Measurements from ENCODE around the gene RDX. TPM values are rescaled to one million over a fixed set of nuclear protein-coding genes. Genes with fewer than 3 reads are reported as not detected.
"Not testable (repeated sequence)": the region's sequence is repeated elsewhere in the genome, so short reads cannot be mapped to it uniquely, and the experiment has no call there.

RDX gene
- total RNA-seq, 1 experiment from 2014 or later: 132 TPM

- Mint-ChIP-seq H3K27me3 (ENCODE audit: insufficient read depth, unreplicated experiment) (no peaks in the 10 kb centered on the region), H3K27ac (ENCODE audit: low read depth, unreplicated experiment) (no peak overlapping the region), H3K4me3 (ENCODE audit: unreplicated experiment) (no peak overlapping the region), H3K4me1 (ENCODE audit: insufficient read depth, unreplicated experiment) (peaks cover 10% of the 10 kb centered on the region), H3K9me3 (ENCODE audit: unreplicated experiment) (no peaks in the 10 kb centered on the region), H3K36me3 (ENCODE audit: insufficient read depth, unreplicated experiment) (peaks cover 6% of the 10 kb centered on the region)
- intact Hi-C loops (cut with micrococcal nuclease): no loop called here
- ChIA-PET POLR2A (no interaction called here), CTCF (interaction anchor here (0.6 to 1.0 kb wide), 2 partner anchors 216 to 937 kb away, joined by 3 read pairs; no protein-coding TSS in a partner anchor)
- TF ChIP-seq CTCF (IDR thresholded peaks at IDR 0.05; ENCODE audit: unreplicated experiment): no peak
- no TSS peak for BruUV-seq (replicated peaks)
- DNase-seq (ENCODE audit: unreplicated experiment): no peak
Observed at GRCh38 chr11:110219006-110219785, 77.2 kb downstream of the RDX start.

- H3K27me3 Mint-ChIP-seq (ENCODE audit: insufficient read depth, unreplicated experiment): no peaks in the 10 kb centered on the region
- peaks cover 10% of the 10 kb centered on the region for H3K4me1 Mint-ChIP-seq (ENCODE audit: insufficient read depth, unreplicated experiment)
- no peaks in the 10 kb centered on the region for H3K9me3 Mint-ChIP-seq (ENCODE audit: unreplicated experiment)
- intact Hi-C loops (cut with micrococcal nuclease): no loop called here
- no peak overlapping the region for H3K27ac Mint-ChIP-seq (ENCODE audit: low read depth, unreplicated experiment)
- peaks cover 6% of the 10 kb centered on the region for H3K36me3 Mint-ChIP-seq (ENCODE audit: insufficient read depth, unreplicated experiment)
- DNase-seq (ENCODE audit: unreplicated experiment): no peak
- BruUV-seq (replicated peaks): no TSS peak
- TF ChIP-seq CTCF (IDR thresholded peaks at IDR 0.05; ENCODE audit: unreplicated experiment): no peak
- CTCF ChIA-PET: interaction anchor here (1.0 kb wide), 1 partner anchor 17 kb away, joined by 3 read pairs; no protein-coding TSS in a partner anchor
- H3K4me3 Mint-ChIP-seq (ENCODE audit: unreplicated experiment): no peak overlapping the region
- POLR2A ChIA-PET: no interaction called here
Observed at GRCh38 chr11:110217936-110218335, 78.5 kb downstream of the RDX start.

GRCh38 chr11:110217223-110217877 is 79.1 kb downstream of the RDX start:
- TF ChIP-seq CTCF (IDR thresholded peaks at IDR 0.05; ENCODE audit: unreplicated experiment): no peak
- peaks cover 10% of the 10 kb centered on the region for H3K4me1 Mint-ChIP-seq (ENCODE audit: insufficient read depth, unreplicated experiment)
- H3K4me3 Mint-ChIP-seq (ENCODE audit: unreplicated experiment): no peak overlapping the region
- H3K27ac Mint-ChIP-seq (ENCODE audit: low read depth, unreplicated experiment): no peak overlapping the region
- BruUV-seq (replicated peaks): no TSS peak
- no peaks in the 10 kb centered on the region for H3K9me3 Mint-ChIP-seq (ENCODE audit: unreplicated experiment)
- H3K36me3 Mint-ChIP-seq (ENCODE audit: insufficient read depth, unreplicated experiment): peaks cover 6% of the 10 kb centered on the region
- no peak for DNase-seq (ENCODE audit: unreplicated experiment)
- ChIA-PET CTCF (interaction anchor here (1.0 to 1.2 kb wide), 3 partner anchors 16 to 32 kb away, joined by 3 to 5 read pairs (median 4); no protein-coding TSS in a partner anchor), POLR2A (interaction anchor here (0.7 to 0.9 kb wide), 2 partner anchors 19 to 29 kb away, joined by 3 read pairs; no protein-coding TSS in a partner anchor)
- intact Hi-C loops (cut with micrococcal nuclease): no loop called here
- H3K27me3 Mint-ChIP-seq (ENCODE audit: insufficient read depth, unreplicated experiment): no peaks in the 10 kb centered on the region

- H3K9me3 Mint-ChIP-seq (ENCODE audit: unreplicated experiment); BruUV-seq (replicated peaks); CTCF ChIA-PET; DNase-seq (ENCODE audit: unreplicated experiment); POLR2A ChIA-PET; H3K4me1 Mint-ChIP-seq (ENCODE audit: insufficient read depth, unreplicated experiment); H3K27ac Mint-ChIP-seq (ENCODE audit: low read depth, unreplicated experiment); H3K27me3 Mint-ChIP-seq (ENCODE audit: insufficient read depth, unreplicated experiment); H3K36me3 Mint-ChIP-seq (ENCODE audit: insufficient read depth, unreplicated experiment): not testable (repeated sequence)
- intact Hi-C loops (cut with micrococcal nuclease): loop anchor here (10.0 kb wide), 1 partner anchor 355 kb away; no protein-coding TSS in a partner anchor
- peak overlapping the region; percentile 31 for H3K4me3 Mint-ChIP-seq (ENCODE audit: unreplicated experiment)
Observed at GRCh38 chr11:110209313-110209694, 87.1 kb downstream of the RDX start.

GRCh38 chr11:110208678-110209312 is 87.6 kb downstream of the RDX start:
- DNase-seq (ENCODE audit: unreplicated experiment); H3K36me3 Mint-ChIP-seq (ENCODE audit: insufficient read depth, unreplicated experiment); H3K4me1 Mint-ChIP-seq (ENCODE audit: insufficient read depth, unreplicated experiment); CTCF ChIA-PET; POLR2A ChIA-PET; H3K27ac Mint-ChIP-seq (ENCODE audit: low read depth, unreplicated experiment); H3K27me3 Mint-ChIP-seq (ENCODE audit: insufficient read depth, unreplicated experiment); BruUV-seq (replicated peaks); H3K9me3 Mint-ChIP-seq (ENCODE audit: unreplicated experiment): not testable (repeated sequence)
- intact Hi-C loops (cut with micrococcal nuclease): loop anchor here (10.0 kb wide), 1 partner anchor 354 kb away; no protein-coding TSS in a partner anchor
- H3K4me3 Mint-ChIP-seq (ENCODE audit: unreplicated experiment): peak overlapping the region; percentile 31
